Posterior vena cava (tissue), 2 donors: Measurements from ENCODE around the gene WDFY3. TPM values are rescaled to one million over a fixed set of nuclear protein-coding genes. Genes with fewer than 3 reads are reported as not detected.
"Not testable (repeated sequence)": the region's sequence is repeated elsewhere in the genome, so short reads cannot be mapped to it uniquely, and the experiment has no call there.

Experiments used
- DNase-seq: peaks from one replicate; pipeline ENCODE4 v3.0.0-alpha.2; 2020; ENCODE audit warnings: low spot score
- intact Hi-C, 2 donors: fragments of 100-400 bp; cut with DNase I; formaldehyde crosslinking; loops; one replicate each; pipeline versions ENCODE4 v1.14.1 to v1.14.2; 2022 to 2023
- total RNA-seq, 2 donors: library from RNA; stranded (reverse); fragmentation: NEBNext Ultra II Directional; extraction: Animal tissue kit (Norgen Biotek cat#: 25700); gene quantifications; one replicate each; pipeline ENCODE4 v1.2.1, GENCODE V29; 2021
- donor health status: DM: yes; HTN: yes; CAD: no.
- donor health status: DM: yes; HTN: yes; CAD: no.

Gene WDFY3
- total RNA-seq, 2 donors from 2014 or later = 77.2 to 105 TPM

- intact Hi-C loops = no loop called here
- no peak for DNase-seq
Observed at GRCh38 chr4:84689197-84689596, 277.3 kb downstream of the WDFY3 start.

- DNase-seq = no peak
- intact Hi-C loops = no loop called here
Observed at GRCh38 chr4:84688605-84689004, 277.9 kb downstream of the WDFY3 start.

GRCh38 chr4:84685105-84685504 lies 281.4 kb downstream of the WDFY3 start:
- no peak for DNase-seq
- intact Hi-C loops = no loop called here

- intact Hi-C loops = no loop called here
- no peak for DNase-seq
Observed at GRCh38 chr4:84684361-84684760, 282.1 kb downstream of the WDFY3 start.

- DNase-seq = no peak
- intact Hi-C loops = no loop called here
Observed at GRCh38 chr4:84683064-84683850, 283.2 kb downstream of the WDFY3 start.

GRCh38 chr4:84682661-84683060 lies 283.8 kb downstream of the WDFY3 start:
- DNase-seq, intact Hi-C loops: not testable (repeated sequence)

- intact Hi-C loops = no loop called here
- no peak for DNase-seq
Observed at GRCh38 chr4:84681486-84682274, 284.8 kb downstream of the WDFY3 start.

GRCh38 chr4:84680956-84681355 lies 285.5 kb downstream of the WDFY3 start:
- DNase-seq = no peak
- intact Hi-C loops = no loop called here

GRCh38 chr4:84678976-84679744 lies 287.3 kb downstream of the WDFY3 start:
- intact Hi-C loops = no loop called here
- no peak for DNase-seq

GRCh38 chr4:84677995-84678394 lies 288.5 kb downstream of the WDFY3 start:
- intact Hi-C loops = no loop called here
- no peak for DNase-seq

GRCh38 chr4:84677093-84677492 lies 289.4 kb downstream of the WDFY3 start:
- intact Hi-C loops = no loop called here
- DNase-seq = no peak

GRCh38 chr4:84673475-84674240 lies 292.8 kb downstream of the WDFY3 start:
- intact Hi-C loops = no loop called here
- no peak for DNase-seq

GRCh38 chr4:84672177-84672576 lies 294.3 kb downstream of the WDFY3 start:
- intact Hi-C loops = no loop called here
- no peak for DNase-seq

- DNase-seq = no peak
- intact Hi-C loops = no loop called here
Observed at GRCh38 chr4:84669201-84669600, 297.3 kb downstream of the WDFY3 start.

GRCh38 chr4:84666439-84666838 lies 300.1 kb downstream of the WDFY3 start:
- intact Hi-C loops = no loop called here
- no peak for DNase-seq

- DNase-seq = not testable (repeated sequence)
Observed at GRCh38 chr4:84664767-84665166, 301.7 kb downstream of the WDFY3 start.

GRCh38 chr4:84661191-84661939 lies 305.1 kb downstream of the WDFY3 start:
- no peak for DNase-seq
- intact Hi-C loops = no loop called here

More at GRCh38 chr4:84664767-84665166, 301.7 kb downstream of the WDFY3 start:
- intact Hi-C loops = not testable (repeated sequence)

GRCh38 chr4:84660606-84661005 lies 305.9 kb downstream of the WDFY3 start:
- intact Hi-C loops = no loop called here
- DNase-seq = no peak
